Loucy (cell line): ENCODE data around the gene GFPT2.

Experiments used
- EZH2phosphoT487 ChIP-seq: fragments of 200-600 bp; IDR thresholded peaks from 2 replicates; pipeline ENCODE4 v1.6.1; 2018; ENCODE audit warnings: antibody characterized with exemption, mild to moderate bottlenecking, moderate library complexity, borderline replicate concordance
- TF ChIP-seq, protein P1 (sequence below): fragments of 200-600 bp; sonication (generic); conservative IDR thresholded peaks from 2 replicates; pipeline ENCODE4 v1.5.1; 2014; ENCODE audit warnings: mild to moderate bottlenecking, antibody characterized with exemption, low read length

DNA sequence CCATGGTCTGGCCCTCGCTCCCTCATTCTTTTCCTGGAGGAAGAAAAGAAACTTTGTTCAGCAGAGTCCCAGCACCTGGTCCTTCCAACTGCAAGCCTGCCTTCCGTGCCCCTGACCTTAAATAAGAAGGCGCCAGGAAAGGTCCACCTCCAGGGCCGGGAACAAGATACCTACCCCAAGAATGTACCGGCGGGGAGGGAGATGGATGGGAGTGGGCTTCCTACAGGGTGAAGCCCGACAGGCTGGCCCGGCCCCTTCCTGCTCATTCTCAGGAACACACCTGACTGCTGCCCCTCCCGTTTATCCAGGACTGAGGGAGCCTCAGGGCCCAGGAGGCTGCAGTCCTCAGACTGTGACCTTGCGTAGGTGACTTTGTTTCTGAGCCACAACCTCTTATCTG, 27.3 kb upstream of the GFPT2 start:
- TF ChIP-seq, protein P1, sequence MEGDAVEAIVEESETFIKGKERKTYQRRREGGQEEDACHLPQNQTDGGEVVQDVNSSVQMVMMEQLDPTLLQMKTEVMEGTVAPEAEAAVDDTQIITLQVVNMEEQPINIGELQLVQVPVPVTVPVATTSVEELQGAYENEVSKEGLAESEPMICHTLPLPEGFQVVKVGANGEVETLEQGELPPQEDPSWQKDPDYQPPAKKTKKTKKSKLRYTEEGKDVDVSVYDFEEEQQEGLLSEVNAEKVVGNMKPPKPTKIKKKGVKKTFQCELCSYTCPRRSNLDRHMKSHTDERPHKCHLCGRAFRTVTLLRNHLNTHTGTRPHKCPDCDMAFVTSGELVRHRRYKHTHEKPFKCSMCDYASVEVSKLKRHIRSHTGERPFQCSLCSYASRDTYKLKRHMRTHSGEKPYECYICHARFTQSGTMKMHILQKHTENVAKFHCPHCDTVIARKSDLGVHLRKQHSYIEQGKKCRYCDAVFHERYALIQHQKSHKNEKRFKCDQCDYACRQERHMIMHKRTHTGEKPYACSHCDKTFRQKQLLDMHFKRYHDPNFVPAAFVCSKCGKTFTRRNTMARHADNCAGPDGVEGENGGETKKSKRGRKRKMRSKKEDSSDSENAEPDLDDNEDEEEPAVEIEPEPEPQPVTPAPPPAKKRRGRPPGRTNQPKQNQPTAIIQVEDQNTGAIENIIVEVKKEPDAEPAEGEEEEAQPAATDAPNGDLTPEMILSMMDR, result no peak
- TF ChIP-seq EZH2phosphoT487, result no peak
